Bronchial epithelial cell (primary cell): ENCODE measurements around the gene ARMH4. TPM values are rescaled to one million over a fixed set of nuclear protein-coding genes. Genes with fewer than 3 reads are reported as not detected.

ENCODE experiments used
- DNase-seq: peaks from one replicate; pipeline ENCODE4 v3.0.0-alpha.2; 2010; ENCODE audit warnings: low read depth
- FAIRE-seq: peaks from 2 replicates; lab custom pipeline; 2011; peaks lifted over from hg19 to GRCh38; lab: Jason Lieb, UNC
- H3K27me3 ChIP-seq: 2 replicates; pipeline ENCODE4 v1.5.1; 2011; ENCODE audit warnings: low read length; ENCODE audit not compliant: control insufficient read depth, insufficient read depth
- H3K36me3 ChIP-seq: 2 replicates; pipeline ENCODE4 v1.5.1; 2011; ENCODE audit warnings: low read length; ENCODE audit not compliant: control insufficient read depth, insufficient read depth
- H3K4me3 ChIP-seq: 2 replicates; pipeline ENCODE4 v1.5.1; 2011; ENCODE audit warnings: mild to moderate bottlenecking, low read depth, low read length, control low read depth
- total RNA-seq: library from RNA; depleted of rRNA; stranded (reverse); fragments of >200 nt; gene quantifications from 2 replicates; pipeline ENCODE4 v1.2.1, GENCODE V29; 2014
- TF ChIP-seq, protein P1 (sequence below): IDR thresholded peaks from 2 replicates; pipeline ENCODE4 v1.5.1; 2011; ENCODE audit warnings: mild to moderate bottlenecking, moderate library complexity, low read length, control low read depth, inconsistent platforms; ENCODE audit not compliant: insufficient read depth, severe bottlenecking

ARMH4 gene
- total RNA-seq, 1 donor from 2014 or later, result under 0.01 TPM

DNA sequence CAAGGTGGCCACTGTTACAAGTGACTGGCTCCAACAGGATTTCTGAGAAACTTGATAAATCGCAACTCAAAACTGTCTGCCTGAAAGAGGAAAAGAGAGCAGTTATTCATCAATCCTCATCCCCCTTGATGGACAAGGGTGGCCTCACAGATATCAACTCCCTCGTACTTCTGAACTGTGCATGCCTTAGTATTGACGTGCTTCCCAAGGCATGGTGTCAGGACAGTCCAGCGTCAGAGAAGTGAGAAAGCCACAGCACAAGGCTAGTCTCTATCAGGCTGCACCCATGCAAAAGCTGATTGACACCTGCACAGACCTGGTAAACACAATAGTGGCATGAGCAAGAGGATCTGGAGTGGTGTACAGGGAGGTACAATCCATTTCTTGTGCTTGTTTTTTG lies 160.7 kb downstream of the ARMH4 start:
- DNase-seq, result no peak
- TF ChIP-seq, protein P1, sequence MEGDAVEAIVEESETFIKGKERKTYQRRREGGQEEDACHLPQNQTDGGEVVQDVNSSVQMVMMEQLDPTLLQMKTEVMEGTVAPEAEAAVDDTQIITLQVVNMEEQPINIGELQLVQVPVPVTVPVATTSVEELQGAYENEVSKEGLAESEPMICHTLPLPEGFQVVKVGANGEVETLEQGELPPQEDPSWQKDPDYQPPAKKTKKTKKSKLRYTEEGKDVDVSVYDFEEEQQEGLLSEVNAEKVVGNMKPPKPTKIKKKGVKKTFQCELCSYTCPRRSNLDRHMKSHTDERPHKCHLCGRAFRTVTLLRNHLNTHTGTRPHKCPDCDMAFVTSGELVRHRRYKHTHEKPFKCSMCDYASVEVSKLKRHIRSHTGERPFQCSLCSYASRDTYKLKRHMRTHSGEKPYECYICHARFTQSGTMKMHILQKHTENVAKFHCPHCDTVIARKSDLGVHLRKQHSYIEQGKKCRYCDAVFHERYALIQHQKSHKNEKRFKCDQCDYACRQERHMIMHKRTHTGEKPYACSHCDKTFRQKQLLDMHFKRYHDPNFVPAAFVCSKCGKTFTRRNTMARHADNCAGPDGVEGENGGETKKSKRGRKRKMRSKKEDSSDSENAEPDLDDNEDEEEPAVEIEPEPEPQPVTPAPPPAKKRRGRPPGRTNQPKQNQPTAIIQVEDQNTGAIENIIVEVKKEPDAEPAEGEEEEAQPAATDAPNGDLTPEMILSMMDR, result no peak
- peak; percentile 50 for FAIRE-seq
- Histone ChIP-seq H3K4me3 (no peak overlapping the region), H3K27me3 (peaks cover 2% of the 10 kb centered on the region), H3K36me3 (no peaks in the 10 kb centered on the region)

DNA sequence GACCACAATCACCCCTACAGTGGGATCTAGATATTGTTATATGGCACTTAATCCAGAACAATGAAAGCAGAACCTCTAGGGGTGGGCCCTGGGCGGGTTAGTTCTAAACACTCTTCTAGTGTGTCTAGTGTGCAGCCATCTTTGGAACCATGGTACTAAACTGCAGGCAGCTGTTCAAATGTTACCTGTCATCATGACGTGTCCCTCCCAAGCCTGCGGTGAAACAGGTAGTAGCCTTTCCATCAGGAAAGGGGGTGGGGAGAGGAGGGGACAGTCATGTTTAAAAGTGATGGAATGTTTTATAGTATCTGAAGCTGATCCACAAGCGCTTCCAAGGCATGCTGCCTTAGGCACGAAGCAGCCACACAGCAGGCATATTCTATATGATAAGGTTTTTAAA lies 163.6 kb downstream of the ARMH4 start:
- Histone ChIP-seq H3K4me3 (no peak overlapping the region), H3K36me3 (no peaks in the 10 kb centered on the region), H3K27me3 (peaks cover 2% of the 10 kb centered on the region)
- FAIRE-seq (no peak), DNase-seq (no peak)
- TF ChIP-seq, protein P1, result no peak

DNA sequence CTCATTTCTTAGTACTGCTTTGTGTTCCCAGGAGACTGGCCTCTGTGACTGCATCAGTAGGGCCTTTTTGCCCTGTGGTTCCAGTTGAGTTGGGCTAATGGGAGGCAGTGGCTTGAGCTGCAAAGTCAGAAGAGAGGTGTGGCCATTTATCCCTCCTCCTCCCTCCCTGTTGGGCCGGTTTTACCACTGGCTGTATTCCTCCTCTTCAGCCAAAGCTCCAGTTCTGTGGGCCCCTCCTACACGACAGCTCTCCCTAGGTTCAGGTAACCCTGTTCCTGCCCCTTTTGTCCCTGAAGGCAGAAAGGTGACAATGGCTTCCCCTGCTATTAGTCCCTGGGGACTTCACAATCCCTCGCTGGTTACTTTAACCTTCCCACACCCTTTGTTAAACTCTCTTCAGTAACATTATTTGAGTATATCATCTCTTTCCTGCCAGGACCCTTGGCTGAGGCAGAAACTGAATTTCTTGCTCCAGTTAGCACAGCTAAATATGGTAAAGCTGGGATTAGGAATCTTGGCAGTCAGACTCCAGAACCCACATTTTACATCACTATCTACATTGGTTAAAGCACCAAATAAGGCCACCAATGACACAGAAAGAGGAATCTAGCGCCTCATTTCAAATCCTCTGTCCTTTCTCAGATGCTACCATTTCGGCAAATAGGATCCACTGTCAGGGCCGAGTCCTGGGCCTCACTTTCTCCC lies 164.3 kb downstream of the ARMH4 start:
- TF ChIP-seq, protein P1, result no peak
- no peaks in the 10 kb centered on the region for H3K36me3 ChIP-seq
- no peak for FAIRE-seq
- peak; percentile 6 for DNase-seq
- H3K27me3 ChIP-seq, result peaks cover 2% of the 10 kb centered on the region
- no peak overlapping the region for H3K4me3 ChIP-seq

DNA sequence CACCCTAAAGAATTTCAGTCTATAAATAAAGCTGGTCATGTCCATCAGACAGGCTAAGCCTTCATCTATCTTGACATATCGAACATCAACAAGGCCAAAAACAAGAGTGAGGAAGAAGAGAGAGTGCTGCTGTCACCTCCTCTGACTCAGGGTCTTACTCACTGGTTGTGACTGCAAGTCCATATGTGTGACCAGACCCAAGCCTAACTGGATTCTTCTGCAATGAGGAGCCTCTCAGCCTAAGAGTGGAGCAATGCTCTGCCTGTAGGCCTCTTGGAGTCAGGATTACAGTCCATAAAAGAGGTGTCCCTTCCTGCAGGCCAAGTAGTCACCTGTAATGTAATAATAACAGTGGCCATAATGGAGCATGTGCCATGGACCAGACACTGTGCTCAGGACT lies 165.0 kb downstream of the ARMH4 start:
- TF ChIP-seq, protein P1, result no peak
- DNase-seq, result peak; percentile 4
- peaks cover 2% of the 10 kb centered on the region for H3K27me3 ChIP-seq
- no peaks in the 10 kb centered on the region for H3K36me3 ChIP-seq
- no peak for FAIRE-seq
- no peak overlapping the region for H3K4me3 ChIP-seq

DNA sequence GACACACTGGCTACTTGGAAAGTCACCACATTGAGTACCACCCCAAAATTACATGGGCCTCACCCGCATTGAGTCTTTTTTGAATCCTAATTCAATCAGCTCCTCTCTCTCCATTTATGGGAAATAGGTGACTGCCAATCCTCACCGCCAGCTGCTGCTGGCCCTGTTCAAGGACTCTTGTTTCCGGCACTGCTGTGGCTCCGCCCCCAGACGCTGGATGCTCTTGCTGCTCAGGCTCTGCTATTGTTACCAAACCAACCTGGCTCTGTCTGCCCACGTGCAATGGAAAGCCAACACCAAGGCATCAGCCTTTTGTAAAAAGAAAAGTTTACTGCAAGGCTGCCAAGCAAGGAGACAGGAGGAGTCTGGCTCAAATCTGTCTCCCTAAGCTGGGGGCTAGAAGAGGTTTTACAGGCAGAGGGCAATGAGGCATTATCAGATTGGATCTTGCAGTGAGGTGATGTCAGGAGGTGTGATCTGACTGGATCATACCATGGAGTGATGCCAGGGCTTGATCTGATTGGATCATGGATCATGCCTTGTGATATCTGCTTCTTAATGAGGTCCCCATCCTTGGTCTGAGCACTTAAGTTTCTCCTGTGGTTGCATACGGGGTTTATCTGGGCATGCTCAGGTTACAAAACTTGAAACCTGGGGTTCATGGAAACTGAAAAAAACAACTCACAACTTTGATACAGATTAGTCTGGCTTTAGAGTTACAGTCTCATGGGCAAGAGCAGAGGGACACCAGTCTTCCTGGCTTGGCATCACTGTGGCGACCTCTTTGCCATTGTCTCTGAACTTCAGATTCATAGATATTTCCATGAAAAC lies 169.0 kb downstream of the ARMH4 start:
- Histone ChIP-seq H3K4me3 (no peak overlapping the region), H3K27me3 (no peaks in the 10 kb centered on the region), H3K36me3 (no peaks in the 10 kb centered on the region)
- TF ChIP-seq, protein P1, result no peak
- FAIRE-seq, result no peak
- DNase-seq, result peak; percentile 10
